GM19463 (cell line): Measurements from ENCODE around the gene COL21A1.

Experiments
- ATAC-seq: cut with Tn5 transposase; IDR thresholded peaks from one replicate; pipeline ENCODE4 v1.9.1; 2021; ENCODE audit warnings: mild to moderate bottlenecking, moderate library complexity; ENCODE audit not compliant: unreplicated experiment

COL21A1 gene

GRCh38 chr6:56246541-56246880 is 869 bp downstream of the COL21A1 start:
- no peak for ATAC-seq

GRCh38 chr6:56245903-56246351 is 1.5 kb downstream of the COL21A1 start:
- no peak for ATAC-seq

GRCh38 chr6:56244528-56245253 is 2.7 kb downstream of the COL21A1 start:
- ATAC-seq = no peak

GRCh38 chr6:56244089-56244488 is 3.3 kb downstream of the COL21A1 start:
- ATAC-seq = no peak

- no peak for ATAC-seq
Measured at GRCh38 chr6:56243518-56244070, 3.8 kb downstream of the COL21A1 start.

- ATAC-seq = no peak
Measured at GRCh38 chr6:56242346-56242745, 5.0 kb downstream of the COL21A1 start.

GRCh38 chr6:56241124-56241802 is 6.1 kb downstream of the COL21A1 start:
- no peak for ATAC-seq

- no peak for ATAC-seq
Measured at GRCh38 chr6:56238352-56238751, 9.0 kb downstream of the COL21A1 start.

GRCh38 chr6:56235245-56235644 is 12.1 kb downstream of the COL21A1 start:
- ATAC-seq = no peak

GRCh38 chr6:56232436-56232835 is 14.9 kb downstream of the COL21A1 start:
- ATAC-seq = no peak

- ATAC-seq = no peak
Measured at GRCh38 chr6:56231827-56232226, 15.6 kb downstream of the COL21A1 start.

GRCh38 chr6:56230976-56231566 is 16.3 kb downstream of the COL21A1 start:
- no peak for ATAC-seq

- no peak for ATAC-seq
Measured at GRCh38 chr6:56227071-56227879, 20.1 kb downstream of the COL21A1 start.

GRCh38 chr6:56223995-56224394 is 23.4 kb downstream of the COL21A1 start:
- no peak for ATAC-seq

- ATAC-seq = no peak
Measured at GRCh38 chr6:56222499-56222898, 24.9 kb downstream of the COL21A1 start.

- ATAC-seq = no peak
Measured at GRCh38 chr6:56220078-56220477, 27.3 kb downstream of the COL21A1 start.

- ATAC-seq = no peak
Measured at GRCh38 chr6:56214703-56215101, 32.7 kb downstream of the COL21A1 start.

GRCh38 chr6:56214041-56214702 is 33.2 kb downstream of the COL21A1 start:
- ATAC-seq = no peak

- no peak for ATAC-seq
Measured at GRCh38 chr6:56211724-56212123, 35.7 kb downstream of the COL21A1 start.

- ATAC-seq = no peak
Measured at GRCh38 chr6:56204134-56204533, 43.2 kb downstream of the COL21A1 start.

GRCh38 chr6:56199956-56200355 is 47.4 kb downstream of the COL21A1 start:
- ATAC-seq = no peak
